Mammary epithelial cell (primary cell): ENCODE results near the gene CA4.

Experiments
- CTCF ChIP-seq, 2 donors: IDR thresholded peaks in 1 of 2; conservative IDR thresholded peaks in 1 of 2; 2 replicates each; pipeline ENCODE4 v1.5.1; 2011 to 2012; ENCODE audit warnings: inconsistent platforms in 2 of 2, low read length in 2 of 2, mild to moderate bottlenecking in 2 of 2, control low read depth in 1 of 2, low read depth in 1 of 2; ENCODE audit not compliant: insufficient read depth in 1 of 2; ENCODE audit errors: extremely low read depth in 1 of 2
- EZH2 ChIP-seq: IDR thresholded peaks from 2 replicates; pipeline ENCODE4 v1.6.1; 2012; ENCODE audit warnings: low read length, inconsistent platforms, borderline replicate concordance

GRCh38 chr17:60127068-60128064 is 22.4 kb upstream of the CA4 start:
- no peak for TF ChIP-seq CTCF (conservative IDR thresholded peaks at IDR 0.05 in 1 of 2, IDR thresholded peaks at IDR 0.05 in 1 of 2; ENCODE audit: extremely low read depth in 1 of 2, insufficient read depth in 1 of 2, low read depth in 1 of 2, low read length in 2 of 2)
- TF ChIP-seq EZH2, result no peak
